DMS 273 (cell line): Measurements from ENCODE around the gene MAPK1.
"Not testable (repeated sequence)": the region's sequence is repeated elsewhere in the genome, so short reads cannot be mapped to it uniquely, and the experiment has no call there.

Experiments used
- DNase-seq: peaks from one replicate; lab custom pipeline; 2025; ENCODE audit not compliant: unreplicated experiment; lab: John Stamatoyannopoulos, UW

MAPK1 gene

DNA sequence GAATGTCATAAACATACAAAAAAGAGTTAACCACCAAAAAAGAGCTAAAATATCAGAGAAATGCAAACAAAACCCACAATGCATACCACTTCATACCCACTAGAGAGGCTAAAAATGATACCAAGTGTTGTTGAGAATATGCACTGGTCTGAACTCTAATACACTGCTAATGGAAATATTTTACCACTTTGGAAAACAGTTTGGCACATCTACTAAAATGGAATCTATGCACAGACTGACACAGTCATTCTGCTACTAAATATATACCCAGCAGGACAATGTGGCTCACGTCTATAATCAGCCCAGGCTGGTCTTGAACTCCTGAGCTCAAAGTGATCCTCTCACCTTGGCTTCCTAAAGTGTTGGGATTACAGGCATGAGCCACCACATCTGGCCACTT, 18.0 kb downstream of the MAPK1 start:
- no peak for DNase-seq

GRCh38 chr22:21848057-21848456, 19.4 kb downstream of the MAPK1 start:
- not testable (repeated sequence) for DNase-seq

GRCh38 chr22:21845558-21846453, 21.6 kb downstream of the MAPK1 start:
- peak; percentile 48 for DNase-seq

GRCh38 chr22:21842946-21843345, 24.5 kb downstream of the MAPK1 start:
- no peak for DNase-seq

GRCh38 chr22:21841422-21841821, 26.0 kb downstream of the MAPK1 start:
- DNase-seq = no peak

DNA sequence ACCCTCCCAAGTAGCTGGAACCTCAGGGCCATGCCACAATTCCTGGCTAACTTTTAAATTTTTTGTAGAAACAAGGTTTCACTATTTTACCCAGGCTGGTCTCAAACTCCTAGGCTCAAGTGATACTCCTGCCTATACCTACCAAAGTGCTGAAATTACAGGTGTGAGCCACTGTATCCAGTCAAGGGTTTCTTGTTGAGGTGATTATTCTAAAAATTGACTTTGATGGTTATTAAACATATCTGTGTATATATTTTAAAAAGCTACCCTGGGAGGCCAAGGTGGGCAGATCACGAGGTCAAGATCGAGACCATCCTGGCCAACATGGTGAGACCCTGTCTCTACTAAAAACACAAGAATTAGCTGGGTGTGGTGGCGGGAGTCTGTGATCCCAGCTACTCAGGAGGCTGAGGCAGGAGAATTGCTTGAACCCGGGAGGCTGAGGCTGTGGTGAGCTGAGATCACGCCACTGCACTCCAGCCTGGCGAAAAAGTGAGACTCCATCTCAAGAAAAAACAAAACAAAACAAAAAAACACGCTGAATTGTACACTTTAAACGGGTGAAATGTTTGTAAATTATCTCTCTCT, 27.1 kb downstream of the MAPK1 start:
- no peak for DNase-seq

- DNase-seq = no peak
Observed at GRCh38 chr22:21839765-21840140, 27.7 kb downstream of the MAPK1 start.

- not testable (repeated sequence) for DNase-seq
Observed at GRCh38 chr22:21839104-21839764, 28.2 kb downstream of the MAPK1 start.

DNA sequence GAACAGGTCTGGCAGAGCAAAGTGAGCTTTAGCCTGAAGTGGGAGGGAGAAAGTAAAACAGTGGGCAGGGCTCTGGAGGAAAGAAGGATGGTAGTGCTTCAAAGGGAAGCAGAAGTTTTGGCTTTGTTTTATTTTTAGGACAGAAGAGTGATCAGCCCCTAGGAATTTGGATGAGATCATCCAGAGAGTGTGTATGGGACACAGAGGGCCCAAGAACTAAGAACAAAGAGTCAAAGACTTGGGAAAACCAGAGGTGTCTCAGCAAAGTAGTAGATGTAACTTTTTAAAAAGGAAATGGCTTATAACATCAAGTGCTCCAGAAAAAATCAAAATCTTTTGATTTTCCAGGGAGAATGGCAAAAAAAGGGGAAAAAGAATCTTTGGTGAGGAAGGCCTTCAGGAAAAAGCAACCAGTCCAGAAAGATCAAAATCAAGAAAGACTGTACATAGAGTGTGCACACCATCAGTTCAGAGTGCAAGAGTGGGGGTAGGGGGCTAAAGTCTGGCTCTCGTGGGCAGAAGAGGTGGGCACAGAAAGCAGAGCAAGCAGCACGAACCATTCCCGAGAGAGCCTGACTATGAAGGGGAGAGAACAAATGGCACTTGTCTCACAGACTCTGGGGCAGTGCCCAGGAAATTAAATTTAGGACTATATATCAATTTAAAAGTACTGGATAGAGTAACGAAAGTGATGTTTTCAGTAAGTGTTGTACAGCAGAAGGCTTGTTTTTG, 30.0 kb downstream of the MAPK1 start:
- DNase-seq = peak; percentile 29

GRCh38 chr22:21836486-21836885, 31.0 kb downstream of the MAPK1 start:
- not testable (repeated sequence) for DNase-seq

GRCh38 chr22:21835378-21835777, 32.1 kb downstream of the MAPK1 start:
- DNase-seq = no peak

DNA sequence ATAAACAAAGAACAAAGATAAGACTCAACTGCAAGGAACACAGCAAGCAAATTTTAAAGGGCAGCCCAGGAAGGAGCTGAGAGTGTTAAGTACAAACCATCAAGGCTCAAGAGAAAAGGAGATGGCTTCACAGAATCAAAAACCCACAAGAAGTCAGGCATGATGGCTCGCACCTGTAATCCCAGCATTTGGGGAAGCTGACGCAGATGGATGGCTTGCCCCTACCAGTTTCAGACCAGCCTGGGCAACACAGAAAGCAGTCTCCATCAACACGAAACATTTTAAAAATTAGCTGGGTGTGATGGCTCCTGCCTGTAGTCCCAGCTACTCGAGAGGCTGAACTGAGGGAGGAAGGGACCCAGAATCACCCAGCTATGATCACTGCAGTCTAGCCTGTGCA, 32.6 kb downstream of the MAPK1 start:
- no peak for DNase-seq

DNA sequence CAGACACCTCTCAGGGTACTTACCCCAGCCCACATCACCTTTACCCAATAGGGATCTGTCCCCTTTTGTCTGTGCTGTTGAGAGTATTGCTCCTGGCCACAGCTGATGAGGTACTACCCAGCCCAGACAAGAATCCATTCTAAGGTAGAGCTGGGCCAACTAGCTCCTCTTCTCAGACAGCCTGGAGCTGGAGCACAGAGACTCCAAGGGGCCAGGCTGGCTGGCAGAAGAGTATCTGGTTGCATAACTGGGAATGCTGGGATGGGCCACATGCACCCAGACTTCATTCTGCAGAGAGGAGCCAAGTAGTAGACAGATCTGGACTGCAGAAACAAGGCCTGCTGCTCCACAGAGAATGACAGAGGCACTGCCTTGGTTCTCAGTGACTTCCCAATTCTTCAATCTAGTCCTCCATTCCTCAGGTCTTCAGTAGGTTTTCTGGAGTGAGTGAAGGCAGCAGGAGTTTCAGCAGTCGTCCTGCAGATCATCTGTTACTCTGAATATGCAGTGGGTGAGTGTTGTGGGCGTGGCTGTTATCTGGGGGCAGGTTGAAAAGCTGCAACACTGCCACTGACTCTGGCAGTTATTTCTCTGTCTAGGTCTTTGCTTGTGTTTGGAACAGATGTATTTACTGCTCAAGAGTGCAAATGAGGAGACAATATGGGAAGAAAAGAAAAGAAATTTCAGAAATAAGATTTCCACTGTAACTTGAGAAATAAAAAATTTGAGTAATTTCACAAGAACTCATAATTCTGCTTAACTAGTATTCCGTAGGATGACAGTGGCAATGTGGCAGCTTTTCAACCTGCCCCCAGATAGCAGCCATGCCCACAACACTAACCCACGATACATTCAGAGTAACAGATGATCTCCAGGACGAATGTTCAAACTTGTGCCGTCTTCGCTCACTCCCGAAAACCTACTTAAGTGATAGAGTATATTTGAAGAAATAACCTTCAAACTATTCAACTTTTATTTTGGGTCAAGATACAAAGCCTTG, 34.9 kb downstream of the MAPK1 start:
- peak; percentile 20 for DNase-seq

- DNase-seq = no peak
Observed at GRCh38 chr22:21829523-21829922, 37.9 kb downstream of the MAPK1 start.

- no peak for DNase-seq
Observed at GRCh38 chr22:21828268-21828638, 39.2 kb downstream of the MAPK1 start.

GRCh38 chr22:21827628-21828267, 39.7 kb downstream of the MAPK1 start:
- no peak for DNase-seq

DNA sequence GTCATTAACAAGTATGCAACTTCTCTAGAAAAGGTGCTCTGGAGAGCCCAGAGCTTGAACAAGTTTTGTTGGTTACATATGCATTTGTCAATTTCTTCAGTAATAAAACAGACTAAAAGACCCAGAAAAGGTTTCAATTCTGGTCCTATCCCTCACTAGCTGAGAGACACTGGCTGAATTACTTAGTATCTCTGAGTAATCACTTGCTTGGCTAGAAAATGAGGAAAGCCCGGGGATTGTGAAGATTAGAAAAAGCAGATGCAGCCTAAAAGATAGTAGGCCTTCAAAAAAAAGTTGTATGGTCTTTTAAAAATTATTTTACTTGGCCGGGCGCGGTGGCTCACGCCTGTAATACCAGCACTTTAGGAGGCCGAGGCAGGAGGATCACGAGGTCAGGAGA, 41.2 kb downstream of the MAPK1 start:
- no peak for DNase-seq

GRCh38 chr22:21824962-21825361, 42.5 kb downstream of the MAPK1 start:
- not testable (repeated sequence) for DNase-seq

DNA sequence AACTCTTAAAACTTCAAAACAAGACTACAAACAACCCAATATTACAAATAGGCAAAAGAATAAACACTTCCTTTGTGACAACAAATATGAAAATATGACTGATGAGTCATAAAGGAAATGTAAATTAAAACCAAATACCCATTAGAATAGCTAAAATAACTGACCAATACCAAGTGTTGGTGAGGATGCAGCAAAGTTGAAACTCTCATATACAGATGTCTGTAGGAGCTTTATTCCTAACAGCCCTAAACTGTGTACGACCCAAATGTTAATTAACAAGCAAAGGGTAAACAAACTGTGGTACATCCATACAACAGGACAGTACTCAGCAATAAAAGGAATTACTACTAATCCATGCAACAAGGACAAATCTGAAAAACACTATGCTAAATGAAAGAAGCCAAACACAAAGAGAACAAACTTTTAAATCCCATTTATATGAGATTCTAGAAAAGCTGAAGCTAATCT, 43.0 kb downstream of the MAPK1 start:
- no peak for DNase-seq
